Right ventricle myocardium inferior (tissue), 1 donor: Measurements from ENCODE around the gene TTI1. TPM values are rescaled to one million over a fixed set of nuclear protein-coding genes. Genes with fewer than 3 reads are reported as not detected.
"Not testable (repeated sequence)": the region's sequence is repeated elsewhere in the genome, so short reads cannot be mapped to it uniquely, and the experiment has no call there.

Experiments used
- ATAC-seq: fragments of 200-7000 bp; cut with Tn5 transposase; one replicate; pipeline ENCODE4 v1.9.1; 2020; ENCODE audit warnings: mild to moderate bottlenecking, moderate library complexity
- DNase-seq: peaks from one replicate; pipeline ENCODE4 v3.0.0; 2021; ENCODE audit errors: missing footprints
- intact Hi-C: fragments of 100-400 bp; cut with DNase I; formaldehyde crosslinking; loops from one replicate; pipeline ENCODE4 v1.11.0; 2022
- total RNA-seq: library from RNA; stranded (reverse); fragmentation: NEBNext Ultra II Directional; extraction: Animal tissue kit (Norgen Biotek cat#: 25700); gene quantifications from one replicate; pipeline ENCODE4 v1.2.1, GENCODE V29; 2021
- donor health status: DM: no; HTN: yes; CAD: no; lungs with severe emphysema.

The TTI1 gene
- total RNA-seq, 1 donor from 2014 or later: 12.4 TPM

DNA sequence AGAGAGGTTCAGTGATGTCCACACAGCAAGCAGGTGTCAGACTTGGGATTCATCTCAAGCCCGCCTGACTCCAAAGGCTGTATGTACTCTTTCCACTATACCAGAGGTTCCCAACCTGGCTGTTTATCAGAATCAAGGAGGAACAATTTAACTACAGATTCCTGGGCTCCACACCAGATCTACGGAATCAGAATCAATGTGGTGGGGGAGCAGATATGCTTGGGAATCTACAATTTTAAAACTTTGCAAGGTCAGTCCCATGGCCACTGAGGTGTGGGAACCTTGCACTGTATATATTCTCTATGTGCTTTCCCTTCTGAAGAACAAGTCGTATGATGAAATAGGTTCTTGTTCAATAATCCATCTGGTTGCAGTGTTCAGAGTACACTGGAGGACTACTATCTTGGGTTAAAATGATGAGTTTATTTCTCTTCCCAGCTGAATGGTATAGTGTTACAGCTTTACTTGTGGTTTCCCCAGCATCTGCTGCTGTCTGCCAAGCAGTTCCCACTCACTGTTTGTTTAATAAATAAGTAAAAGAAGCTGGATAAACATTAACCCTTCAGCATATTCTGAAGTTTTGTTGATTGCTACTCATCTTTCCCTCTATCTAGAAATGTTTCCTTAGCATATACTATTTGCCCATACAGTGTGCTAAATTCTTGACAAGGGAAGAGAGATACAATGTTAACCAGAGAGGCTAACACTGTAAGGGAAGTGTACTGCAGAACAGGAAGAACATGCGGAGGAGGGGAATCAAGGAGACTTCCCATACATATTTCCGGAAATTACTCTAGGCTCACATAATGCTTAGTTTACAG is 9.9 kb downstream of the TTI1 start:
- no peak for ATAC-seq
- intact Hi-C loops: no loop called here
- DNase-seq: no peak

DNA sequence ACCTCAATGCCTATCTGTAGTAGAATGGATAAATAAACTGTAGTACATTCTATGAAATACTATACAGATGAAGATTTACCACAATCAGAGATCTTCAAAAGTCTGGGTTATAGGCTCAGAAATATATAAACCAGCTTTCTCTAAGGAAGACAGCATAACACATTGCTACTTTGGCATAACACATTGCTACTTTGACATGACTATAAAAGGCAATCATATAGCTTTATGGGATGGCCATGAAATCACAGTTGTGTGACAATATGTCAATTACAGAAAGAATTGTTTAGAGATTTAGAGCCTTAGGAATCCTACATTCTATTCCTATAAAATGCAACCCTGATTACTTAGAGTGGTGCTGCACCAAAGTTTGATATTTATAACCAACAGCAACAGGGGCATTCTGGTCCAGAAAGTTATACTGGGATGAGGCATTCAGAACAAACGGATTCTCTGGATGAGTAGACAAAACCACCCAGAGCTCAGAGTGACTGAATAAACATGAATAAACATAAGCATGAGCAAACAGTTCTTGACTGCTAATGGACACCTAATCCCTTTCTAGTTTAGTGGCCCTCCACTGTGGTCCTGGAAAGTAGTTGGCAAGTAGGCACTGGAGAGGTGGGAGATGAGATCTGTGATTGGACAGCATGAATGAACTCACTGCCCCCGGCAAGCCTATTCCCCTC is 12.0 kb downstream of the TTI1 start:
- intact Hi-C loops: no loop called here
- DNase-seq (no peak), ATAC-seq (no peak)

DNA sequence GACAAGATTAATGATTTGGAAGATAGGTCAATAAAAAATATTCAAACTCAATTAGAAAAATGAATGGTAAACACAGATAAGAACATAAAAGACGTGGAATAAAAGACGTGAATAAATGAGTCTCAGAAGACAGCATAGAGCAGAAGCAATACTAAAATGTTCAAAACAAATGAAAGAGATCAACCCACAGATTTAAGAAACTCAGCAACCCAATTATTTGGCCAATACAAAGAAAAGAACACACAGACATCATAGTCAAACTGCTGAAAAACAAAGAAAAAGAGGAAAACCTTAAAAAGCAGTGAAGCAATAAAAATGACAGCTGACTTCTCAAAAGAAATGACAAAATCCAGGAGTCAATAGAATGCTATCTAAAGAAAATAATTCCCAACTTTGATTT is 14.9 kb downstream of the TTI1 start:
- ATAC-seq (no peak), DNase-seq (no peak)
- intact Hi-C loops: no loop called here

DNA sequence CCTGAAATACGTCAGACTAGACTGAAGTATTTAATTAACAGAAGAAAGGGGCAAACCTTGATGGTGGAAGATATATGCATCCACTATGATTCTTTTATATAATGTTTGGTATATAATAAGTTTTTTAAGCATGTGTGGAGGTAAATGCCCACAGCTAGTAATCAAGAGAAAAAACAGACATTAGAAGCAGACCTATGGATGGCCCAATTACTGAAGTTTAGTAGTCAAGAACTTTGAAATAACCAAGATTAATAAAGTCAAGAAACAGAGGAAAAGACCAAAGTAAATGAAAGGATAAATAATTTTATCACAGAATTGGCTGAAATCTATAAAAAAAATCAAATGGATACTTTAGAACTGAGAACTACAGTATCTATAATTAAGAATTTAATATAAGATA is 15.3 kb downstream of the TTI1 start:
- no peak for ATAC-seq
- no peak for DNase-seq
- intact Hi-C loops: no loop called here

DNA sequence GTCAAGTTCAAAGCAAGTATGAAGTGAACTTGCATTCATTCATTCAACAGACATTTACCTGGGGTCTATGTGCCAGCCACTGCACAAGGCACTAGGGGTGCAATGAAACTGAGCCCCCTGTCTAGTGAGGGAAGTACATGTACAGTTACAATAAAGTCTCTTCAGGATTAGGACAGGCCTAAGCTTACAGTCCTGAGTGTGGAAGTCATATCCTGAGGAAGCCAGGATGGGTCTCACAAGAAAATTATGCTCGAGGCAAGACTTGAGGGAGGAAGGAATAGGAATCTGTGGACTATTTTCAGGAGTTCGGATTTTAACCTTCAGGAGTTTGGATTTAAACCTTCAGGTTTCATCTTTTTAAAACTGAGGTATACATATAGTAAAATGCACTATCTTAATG is 19.4 kb downstream of the TTI1 start:
- no peak for DNase-seq
- no peak for ATAC-seq
- intact Hi-C loops: no loop called here

DNA sequence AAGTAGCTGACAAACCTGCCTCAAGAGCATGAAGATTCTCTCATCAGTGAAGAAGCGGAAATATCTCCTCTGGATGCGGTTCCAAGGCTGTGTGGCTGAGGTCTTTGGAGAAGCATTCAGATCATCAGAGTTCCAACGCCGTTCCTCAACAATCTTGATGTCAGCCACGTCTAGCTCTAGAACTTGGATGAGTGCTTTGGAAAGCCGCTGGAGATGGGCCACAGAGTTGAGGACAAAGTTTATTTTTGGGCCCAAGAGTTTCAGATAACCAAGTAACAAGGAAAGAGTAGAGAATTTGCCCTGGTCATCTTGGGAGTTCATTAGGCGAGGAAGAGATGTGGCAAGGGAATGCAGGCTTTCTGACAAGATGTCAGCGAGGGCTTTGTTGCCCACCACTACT is 20.9 kb downstream of the TTI1 start:
- intact Hi-C loops: no loop called here
- no peak for ATAC-seq
- DNase-seq: no peak

DNA sequence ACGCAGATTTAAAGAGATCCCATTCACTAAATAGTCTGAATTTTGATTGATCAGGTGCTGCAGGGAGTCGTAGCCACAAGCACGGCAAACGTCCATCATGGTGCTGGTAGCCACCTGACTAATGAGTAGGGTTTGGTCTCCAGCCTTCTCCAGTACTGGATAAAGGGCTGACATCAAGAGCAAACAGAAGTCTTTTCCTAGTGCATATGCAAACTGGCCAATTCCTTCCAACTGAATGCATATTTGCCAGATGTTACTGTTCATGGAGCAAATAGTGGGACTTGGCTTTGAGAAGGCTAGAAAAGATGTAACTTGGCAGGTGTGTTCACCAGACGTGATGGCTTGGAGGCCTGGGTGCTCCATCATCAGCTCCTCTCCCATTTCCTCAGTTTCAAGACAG is 21.6 kb downstream of the TTI1 start:
- intact Hi-C loops: no loop called here
- no peak for ATAC-seq
- DNase-seq: no peak

DNA sequence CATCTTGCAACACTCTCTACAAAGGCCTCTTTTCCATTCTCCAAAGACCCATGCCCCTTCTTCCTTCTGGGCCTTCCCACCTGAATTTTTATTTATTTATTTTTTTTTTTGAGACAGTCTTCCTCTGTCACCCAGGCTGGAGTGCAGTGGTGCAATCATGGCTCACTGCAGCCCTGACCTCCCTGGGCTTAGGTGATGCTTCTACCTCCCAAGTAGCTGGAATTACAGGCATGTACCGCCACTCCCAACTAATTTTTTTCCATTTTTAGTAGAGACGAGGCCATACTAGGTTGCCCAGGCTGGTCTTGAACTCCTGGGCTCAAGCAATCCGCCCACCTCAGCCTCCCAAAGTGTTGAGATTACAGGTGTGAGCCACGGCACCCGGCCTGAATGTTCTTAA is 23.8 kb downstream of the TTI1 start:
- ATAC-seq, DNase-seq, intact Hi-C loops: not testable (repeated sequence)

DNA sequence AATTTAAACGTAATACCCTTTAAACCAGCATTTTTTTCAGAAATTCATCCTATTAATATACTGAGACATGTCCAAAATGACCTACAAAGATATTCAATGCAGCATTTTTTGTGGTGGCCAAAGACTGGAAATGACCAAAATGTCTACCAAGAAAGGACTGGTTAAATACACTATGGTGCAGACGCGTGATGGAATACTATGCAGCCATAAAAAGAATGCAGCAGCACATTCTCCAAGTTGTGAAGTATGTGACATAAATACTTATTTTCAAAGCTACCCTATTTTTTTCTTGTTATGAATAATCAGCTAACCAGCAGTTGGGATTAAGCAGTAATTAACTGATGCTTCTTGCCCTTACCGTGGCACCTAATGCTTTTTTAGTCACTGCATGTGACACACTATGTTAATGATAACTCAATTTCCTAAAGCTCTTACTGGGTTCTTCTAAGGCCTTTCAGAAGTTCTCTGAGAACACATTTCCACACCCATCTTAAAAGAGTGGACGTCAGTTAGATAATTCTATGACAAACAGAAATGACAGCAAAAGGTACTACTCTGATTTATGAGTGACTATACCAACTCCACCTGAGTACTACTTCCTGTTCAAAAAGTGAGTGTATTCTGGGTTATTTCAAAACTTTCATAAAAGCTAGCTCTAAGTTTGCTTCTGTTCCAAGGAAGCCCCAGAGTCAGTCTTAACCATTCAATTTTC is 24.9 kb downstream of the TTI1 start:
- intact Hi-C loops: no loop called here
- no peak for ATAC-seq
- no peak for DNase-seq

DNA sequence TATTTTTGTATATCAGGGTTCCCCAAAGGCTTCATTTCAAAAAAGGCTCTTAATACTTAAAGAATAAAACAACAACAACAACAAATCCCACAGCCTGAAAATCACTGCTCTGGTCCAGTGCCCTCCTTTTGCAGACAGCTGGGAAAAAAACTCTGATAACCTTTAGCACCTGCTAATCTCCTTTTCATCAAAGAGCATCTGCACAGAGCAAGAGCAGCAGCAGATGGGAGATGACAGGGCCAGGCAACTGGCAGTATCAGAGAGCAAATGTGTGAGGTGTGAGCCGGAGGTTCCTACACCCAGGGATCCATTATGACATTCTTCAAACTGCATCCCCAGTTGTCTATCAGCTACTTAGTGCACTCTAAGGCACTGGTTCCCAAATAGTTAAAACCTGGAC is 25.7 kb downstream of the TTI1 start:
- DNase-seq (no peak), ATAC-seq (no peak)
- intact Hi-C loops: no loop called here

DNA sequence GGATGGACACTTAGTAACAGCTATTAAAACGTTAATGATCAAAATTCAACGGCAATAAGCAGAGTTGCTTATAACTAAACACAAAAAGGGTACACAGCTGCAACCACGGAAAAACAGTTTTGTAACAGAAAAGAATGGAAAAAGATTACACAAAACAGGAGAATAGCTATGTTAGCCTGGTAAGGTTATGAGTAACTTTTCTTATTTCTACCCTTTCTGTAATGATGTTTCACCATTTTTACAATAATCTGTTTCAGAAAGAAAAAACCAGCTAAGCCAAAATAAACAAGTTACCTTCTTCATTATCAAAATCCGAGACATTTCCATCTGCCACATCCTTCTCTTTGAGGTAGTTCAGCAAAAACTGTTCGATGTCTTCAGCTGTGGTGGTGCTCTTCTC is 27.4 kb downstream of the TTI1 start:
- ATAC-seq (no peak), DNase-seq (no peak)
- intact Hi-C loops: no loop called here

DNA sequence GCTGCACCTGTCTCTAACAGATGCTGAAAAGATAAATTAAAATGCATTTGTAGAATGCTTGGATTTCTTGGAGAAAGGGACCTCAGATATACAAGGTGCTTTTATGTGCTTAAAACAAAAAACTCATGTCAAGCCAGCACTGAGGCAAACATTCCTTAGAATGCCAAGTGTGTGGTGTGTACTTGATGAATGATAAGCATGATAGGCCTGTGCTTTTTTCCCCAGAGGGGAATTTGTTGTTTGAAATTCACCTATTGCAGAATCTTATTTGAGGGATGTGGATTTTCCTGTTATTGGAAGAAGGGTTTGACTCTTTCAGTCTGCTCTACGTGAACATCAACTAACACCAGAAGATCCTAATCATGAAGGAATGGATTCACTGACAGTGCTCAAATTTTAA is 28.8 kb downstream of the TTI1 start:
- no peak for DNase-seq
- intact Hi-C loops: no loop called here
- ATAC-seq: no peak

DNA sequence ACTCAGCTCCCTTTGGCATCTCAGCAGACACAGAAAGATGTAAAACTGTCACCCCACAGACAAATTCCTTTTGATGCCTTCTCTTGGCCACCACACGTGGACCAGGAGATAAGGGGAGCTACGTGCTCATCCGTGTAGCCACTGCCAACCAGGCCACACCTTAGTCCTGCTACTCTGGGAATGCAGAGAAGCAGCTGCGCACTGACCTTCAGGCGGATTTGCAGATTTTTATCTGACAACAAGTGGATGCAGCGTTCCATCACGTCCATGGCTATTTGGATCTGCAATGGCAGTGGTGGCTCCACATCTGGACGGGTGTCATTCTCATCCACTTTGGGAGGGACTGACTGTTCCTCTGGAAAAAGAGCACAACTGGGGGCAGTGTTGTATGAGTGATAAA is 30.8 kb downstream of the TTI1 start:
- no peak for ATAC-seq
- no peak for DNase-seq
- intact Hi-C loops: no loop called here

DNA sequence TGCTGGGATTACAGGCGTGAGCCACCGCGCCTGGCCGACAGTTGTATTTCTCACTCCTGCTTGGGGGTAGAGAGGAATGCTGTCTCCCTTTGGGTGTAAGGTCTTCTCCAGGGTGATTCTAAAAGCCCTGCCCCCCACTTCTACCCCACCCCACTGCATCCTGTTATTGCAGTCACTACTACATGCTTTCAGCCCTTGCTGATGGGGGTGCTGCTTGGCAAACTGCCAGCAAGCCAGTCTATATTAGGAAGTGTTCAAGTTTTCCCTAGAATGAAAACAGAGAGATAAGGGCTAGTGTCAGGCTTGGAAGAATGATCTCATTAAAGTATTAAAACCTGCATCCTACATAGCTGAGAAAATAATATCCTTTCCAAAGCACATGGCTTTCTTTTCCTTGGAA is 31.3 kb downstream of the TTI1 start:
- no peak for DNase-seq
- intact Hi-C loops: no loop called here
- ATAC-seq: no peak

DNA sequence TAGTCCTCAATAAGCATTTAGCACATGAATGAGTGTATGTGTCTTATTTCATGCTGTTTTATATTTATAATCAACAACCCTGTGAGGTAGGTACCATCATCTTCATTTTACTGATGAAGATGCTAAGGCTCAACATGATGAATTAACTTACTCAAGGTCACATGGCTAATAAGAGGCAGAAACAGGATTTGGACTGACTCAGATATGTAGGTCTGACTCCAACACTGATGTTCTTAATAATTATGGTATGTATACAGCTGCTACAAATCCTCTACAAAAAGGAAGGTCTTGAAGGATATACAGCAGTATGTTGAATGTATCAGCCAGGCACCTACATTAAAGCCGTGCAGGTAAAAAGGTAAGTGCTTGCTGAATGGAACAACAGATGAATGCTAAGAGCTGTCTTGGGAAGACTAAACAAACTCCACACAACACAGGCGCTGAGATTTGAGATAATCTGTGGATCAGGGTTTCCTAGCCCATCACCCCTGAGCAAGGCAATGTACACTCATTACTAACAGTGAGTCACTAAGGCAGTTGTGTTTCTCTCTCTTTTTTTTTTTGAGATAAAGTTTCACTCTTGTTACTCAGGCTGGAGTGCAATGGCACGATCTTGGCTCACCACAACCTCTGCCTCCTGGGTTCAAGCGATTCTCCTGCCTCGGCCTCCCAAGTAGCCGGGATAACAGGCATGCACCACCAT is 31.9 kb downstream of the TTI1 start:
- ATAC-seq (no peak), DNase-seq (no peak)
- intact Hi-C loops: no loop called here

DNA sequence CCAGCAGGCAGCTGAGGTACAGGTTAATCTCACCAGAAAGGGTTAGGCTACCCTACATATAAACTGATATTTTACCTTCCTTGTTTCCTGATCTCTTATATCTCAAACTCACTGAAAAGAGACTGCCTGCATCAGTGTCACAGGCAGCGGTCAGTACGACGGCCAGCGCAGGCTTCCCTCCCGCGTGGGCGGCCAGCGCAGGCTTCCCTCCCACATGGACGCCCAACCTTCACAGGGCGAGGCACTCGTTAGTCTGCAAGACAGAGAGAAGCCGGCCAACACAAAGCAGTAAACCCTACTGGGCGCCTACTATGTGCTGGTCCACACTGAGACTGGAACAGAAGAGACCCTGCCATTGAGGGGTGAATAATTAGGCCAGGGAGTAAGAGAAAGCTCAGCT is 33.0 kb downstream of the TTI1 start:
- ATAC-seq (no peak), DNase-seq (no peak)
- intact Hi-C loops: no loop called here

DNA sequence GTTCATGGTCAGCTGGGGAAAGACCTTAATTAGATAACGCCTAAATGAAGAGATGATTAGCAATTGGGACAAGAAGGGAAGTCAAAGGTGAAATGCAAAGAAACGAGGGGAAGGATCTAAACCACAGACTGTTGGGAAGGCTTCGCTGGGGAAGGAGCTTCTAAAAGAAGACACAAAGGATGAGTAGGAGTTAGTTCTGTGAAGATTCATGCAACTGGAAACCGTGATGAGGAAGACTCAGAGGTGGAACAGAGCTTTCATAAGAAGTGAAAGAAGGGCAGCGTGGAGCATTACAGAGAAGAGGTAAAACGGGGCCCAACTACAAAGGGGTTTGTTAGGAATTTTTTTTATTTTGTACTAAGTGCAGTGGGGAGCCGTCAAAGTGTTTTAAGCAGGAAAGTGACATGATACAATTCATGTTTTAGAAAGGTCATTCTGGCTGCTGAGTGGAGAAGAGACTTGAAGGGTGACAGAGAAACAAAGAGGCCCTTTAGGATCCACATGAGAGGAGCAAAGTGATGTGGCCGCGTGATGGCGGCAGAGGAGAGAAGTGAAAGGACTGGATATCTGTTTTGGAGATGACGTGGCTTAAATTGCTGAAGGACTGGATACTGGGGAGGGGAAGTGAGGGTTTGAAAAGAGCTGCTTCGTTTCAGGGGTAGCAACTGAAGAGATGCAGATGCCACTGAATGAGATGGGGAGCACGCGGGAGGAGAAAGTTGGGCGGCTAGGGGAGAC is 33.6 kb downstream of the TTI1 start:
- intact Hi-C loops: no loop called here
- no peak for ATAC-seq
- DNase-seq: no peak

DNA sequence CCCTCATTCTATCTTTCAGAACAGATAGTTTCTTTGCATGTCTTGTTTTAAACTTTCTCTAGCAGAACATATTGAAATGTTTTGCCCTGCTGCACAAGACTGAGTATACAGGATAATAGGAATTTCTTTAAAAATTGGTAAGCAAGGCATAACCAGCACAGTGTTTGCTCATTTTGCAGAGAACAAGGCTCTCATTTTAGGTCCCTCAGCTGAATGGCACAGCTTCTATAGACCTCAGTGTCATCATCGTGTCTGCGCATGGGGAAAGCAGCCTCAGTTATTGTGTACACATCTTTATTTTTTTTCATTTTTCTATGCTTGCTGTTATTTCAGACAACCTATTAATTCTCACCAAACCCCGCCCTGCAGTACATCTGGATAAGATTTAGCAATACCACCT is 35.7 kb downstream of the TTI1 start:
- intact Hi-C loops: no loop called here
- ATAC-seq (no peak), DNase-seq (no peak)
